Mononuclear cell (primary cell): ENCODE data around the gene EZH2. TPM values are rescaled to one million over a fixed set of nuclear protein-coding genes. Genes with fewer than 3 reads are reported as not detected.

Experiments
- H3K27me3 ChIP-seq: 2 replicates; pipeline ENCODE4 v1.6.0; 2011; ENCODE audit warnings: low read length, control low read depth; ENCODE audit not compliant: insufficient read depth
- H3K4me1 ChIP-seq: 2 replicates; pipeline ENCODE4 v1.5.1; 2011; ENCODE audit warnings: mild to moderate bottlenecking, low read length, control low read depth; ENCODE audit not compliant: insufficient read depth
- H3K4me3 ChIP-seq: 2 replicates; pipeline ENCODE4 v1.5.1; 2011; ENCODE audit warnings: mild to moderate bottlenecking, low read length, moderate library complexity
- H3K9me3 ChIP-seq: 2 replicates; pipeline ENCODE4 v1.5.1; 2011; ENCODE audit warnings: low read depth, mild to moderate bottlenecking, control low read depth, low read length
- total RNA-seq: library from RNA; depleted of rRNA; stranded (reverse); fragments of >200 nt; gene quantifications from one replicate; pipeline ENCODE4 v1.2.3, GENCODE V29; 2012

Gene EZH2
- total RNA-seq, 1 donor, result 20.4 TPM

DNA sequence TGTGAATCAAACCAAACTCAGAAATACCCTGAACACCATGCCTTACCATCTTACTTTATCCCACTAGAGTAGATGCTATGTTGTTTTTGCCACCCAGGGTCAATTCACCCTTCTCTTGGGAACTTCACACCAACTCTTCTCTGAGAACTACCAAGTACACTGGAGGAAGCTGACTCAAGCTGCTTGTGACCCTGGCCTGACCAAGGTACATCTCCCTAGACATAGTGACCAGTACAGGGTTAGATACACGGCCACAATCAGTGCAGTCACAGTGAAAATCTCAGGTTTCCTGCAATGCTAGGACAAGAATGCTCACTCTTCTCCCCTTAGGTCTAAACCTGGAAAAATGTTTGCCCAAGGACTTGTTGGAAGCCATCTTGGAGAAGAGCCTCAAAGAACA lies 31.8 kb downstream of the EZH2 start:
- Histone ChIP-seq H3K27me3 (no peaks in the 10 kb centered on the region), H3K4me1 (peaks cover 14% of the 10 kb centered on the region)

DNA sequence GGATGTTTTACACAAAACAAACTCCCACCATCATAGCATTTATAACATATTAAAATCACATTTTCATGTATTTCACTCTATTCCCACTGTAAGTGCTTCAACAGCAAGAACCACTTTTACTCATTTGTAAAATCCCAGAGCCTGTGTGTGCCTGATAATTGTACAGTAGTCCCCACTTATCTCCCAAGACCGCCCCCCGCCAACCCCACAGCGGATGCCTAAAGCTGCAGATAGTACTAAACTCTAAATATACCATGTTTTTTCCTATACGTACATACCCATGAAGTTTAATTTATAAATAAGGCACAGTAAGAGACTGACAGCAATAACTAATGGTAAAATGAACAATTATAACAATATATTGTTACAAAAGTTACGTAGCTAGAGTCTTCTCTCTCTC lies 33.5 kb downstream of the EZH2 start:
- no peaks in the 10 kb centered on the region for H3K27me3 ChIP-seq
- no peak overlapping the region for H3K4me3 ChIP-seq
- no peaks in the 10 kb centered on the region for H3K9me3 ChIP-seq
- peaks cover 9% of the 10 kb centered on the region for H3K4me1 ChIP-seq

More for the DNA sequence above, 31.8 kb downstream of the EZH2 start:
- H3K4me3 ChIP-seq, result no peak overlapping the region
- H3K9me3 ChIP-seq, result no peaks in the 10 kb centered on the region

DNA sequence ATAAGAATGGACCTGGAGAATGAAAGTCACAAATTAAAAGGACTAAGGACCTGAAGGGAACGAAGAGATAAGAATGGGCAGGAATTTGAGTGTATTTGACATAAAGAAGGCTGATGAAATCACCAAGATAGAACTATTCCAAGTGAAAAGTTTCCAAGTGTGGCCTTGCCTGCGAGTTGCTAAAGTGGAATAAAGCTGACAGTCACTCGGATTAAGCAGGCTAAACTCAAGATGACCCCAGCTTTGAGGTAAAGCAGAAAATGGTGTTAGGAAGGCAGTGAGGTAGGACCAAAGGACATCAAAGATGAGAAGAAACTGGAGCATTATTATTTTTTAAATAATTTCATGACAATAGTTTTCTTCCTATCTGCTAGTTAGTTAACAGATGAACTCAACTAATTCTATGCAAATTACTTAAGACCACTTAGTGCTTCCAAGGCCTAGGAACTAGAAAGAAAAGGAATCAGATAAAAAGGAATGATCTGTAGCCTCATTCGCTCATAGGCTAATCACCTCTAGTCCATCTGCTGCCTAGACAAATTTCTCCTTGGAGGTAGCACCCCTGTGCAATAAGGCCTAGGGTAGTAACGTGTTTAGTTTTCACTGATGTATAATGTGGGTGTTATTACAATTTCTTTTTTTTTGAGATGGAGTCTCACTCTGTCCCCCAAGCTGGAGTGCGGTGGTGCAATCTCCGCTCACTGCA lies 34.5 kb downstream of the EZH2 start:
- H3K9me3 ChIP-seq, result no peaks in the 10 kb centered on the region
- no peak overlapping the region for H3K4me3 ChIP-seq
- H3K4me1 ChIP-seq, result peaks cover 9% of the 10 kb centered on the region
- no peaks in the 10 kb centered on the region for H3K27me3 ChIP-seq

DNA sequence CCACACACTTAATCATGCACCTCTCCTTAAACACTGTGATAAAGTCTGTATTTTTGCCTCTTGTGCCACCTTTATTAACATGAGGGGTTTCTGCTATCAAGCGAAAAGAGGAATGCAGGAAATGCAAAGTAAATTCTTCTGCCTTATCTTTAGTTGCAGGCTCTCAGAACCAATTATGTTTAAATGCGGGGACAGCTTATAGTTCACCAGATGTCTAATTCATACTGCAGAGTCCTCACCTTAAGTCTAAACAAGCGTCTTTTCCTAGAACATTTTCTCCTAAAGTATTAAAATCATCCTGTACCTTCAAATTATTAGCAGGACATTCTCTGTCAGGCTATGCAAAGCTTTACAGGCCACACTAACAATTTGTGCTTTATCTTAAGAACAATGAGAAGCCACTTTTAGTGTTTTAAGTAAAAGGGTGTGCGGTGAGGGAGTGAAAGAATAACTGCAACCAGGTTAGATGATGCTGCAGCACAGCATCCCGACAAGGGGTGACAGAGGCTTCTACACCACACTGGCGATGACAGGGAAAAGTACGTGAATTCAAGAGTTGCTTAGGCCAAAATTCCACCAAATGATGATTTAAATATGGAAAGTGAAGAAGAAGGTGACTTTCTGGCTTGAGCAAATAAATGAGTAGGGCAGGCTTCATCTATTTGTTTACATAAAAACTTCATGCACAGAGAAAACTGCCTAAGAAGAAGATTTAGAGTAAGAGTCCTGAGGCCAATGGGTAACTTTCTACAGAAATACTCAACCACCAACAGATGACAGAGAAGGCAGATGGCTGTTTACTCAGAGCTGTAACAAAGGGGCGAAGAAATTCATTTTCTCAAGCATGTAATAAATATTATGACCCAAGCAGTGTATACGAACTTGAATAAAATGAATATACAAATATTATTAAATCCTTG lies 36.0 kb downstream of the EZH2 start:
- Histone ChIP-seq H3K9me3 (no peaks in the 10 kb centered on the region), H3K27me3 (no peaks in the 10 kb centered on the region), H3K4me1 (peaks cover 9% of the 10 kb centered on the region), H3K4me3 (no peak overlapping the region)

DNA sequence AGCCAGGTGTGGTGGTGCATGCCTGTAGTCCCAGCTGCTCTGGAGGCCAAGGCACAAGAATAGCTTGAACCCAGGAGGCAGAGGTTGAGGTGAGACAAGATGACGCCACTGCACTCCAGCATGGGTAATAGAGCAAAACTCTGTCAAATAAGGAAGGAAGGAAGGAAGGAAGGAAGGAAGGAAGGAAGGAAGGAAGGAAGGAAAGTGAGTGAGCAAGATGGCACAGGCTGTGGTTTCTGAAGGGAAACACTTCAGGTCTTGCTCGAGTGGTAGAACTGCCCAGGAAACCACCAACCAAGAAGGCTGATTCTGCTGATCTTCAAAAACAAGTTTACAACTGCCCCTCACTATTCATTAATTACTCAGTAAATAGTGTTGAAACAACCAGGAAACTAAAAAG lies 45.2 kb downstream of the EZH2 start:
- Histone ChIP-seq H3K4me3 (no peak overlapping the region), H3K9me3 (no peaks in the 10 kb centered on the region), H3K27me3 (no peaks in the 10 kb centered on the region), H3K4me1 (peaks cover 9% of the 10 kb centered on the region)

DNA sequence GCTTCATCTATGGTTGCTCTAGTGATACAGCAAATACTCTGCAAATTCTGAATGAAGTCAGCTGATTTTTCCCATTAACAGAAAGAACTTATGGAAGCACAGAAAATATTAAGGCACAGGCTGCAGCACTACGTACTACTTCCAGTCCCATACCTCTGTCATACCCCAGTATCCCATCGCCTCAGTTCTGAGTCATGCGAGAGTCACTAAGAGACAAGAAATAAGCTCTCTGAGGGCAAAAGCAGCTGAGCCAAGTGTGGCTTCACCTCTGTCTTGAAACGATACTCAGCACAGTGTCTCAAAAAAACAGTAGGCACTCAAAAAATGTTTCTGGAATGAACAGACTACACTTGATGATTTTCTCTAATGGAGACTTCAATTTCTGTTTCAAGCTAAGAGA lies 48.2 kb downstream of the EZH2 start:
- H3K4me3 ChIP-seq, result no peak overlapping the region
- H3K4me1 ChIP-seq, result peaks cover 9% of the 10 kb centered on the region
- no peaks in the 10 kb centered on the region for H3K27me3 ChIP-seq
- H3K9me3 ChIP-seq, result no peaks in the 10 kb centered on the region

DNA sequence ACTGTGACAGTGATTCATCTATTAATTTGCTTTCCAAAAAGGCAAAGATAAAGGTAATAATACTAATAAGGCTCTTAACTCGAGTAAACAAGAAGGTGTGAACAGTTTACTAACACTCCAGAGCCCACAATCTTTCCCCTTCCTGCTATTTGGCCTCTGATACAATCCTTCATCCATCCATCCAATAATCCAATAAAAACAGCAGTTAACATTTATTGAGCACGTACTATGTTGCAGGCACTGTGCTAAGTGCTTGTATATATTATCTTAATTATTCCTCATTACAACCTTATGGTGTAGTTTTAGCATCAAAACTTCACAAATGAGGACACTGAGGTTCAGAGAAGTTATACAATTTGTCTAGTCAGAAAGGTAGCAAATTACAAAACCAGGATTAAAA lies 49.5 kb downstream of the EZH2 start:
- Histone ChIP-seq H3K27me3 (no peaks in the 10 kb centered on the region), H3K9me3 (no peaks in the 10 kb centered on the region), H3K4me1 (peaks cover 8% of the 10 kb centered on the region)

DNA sequence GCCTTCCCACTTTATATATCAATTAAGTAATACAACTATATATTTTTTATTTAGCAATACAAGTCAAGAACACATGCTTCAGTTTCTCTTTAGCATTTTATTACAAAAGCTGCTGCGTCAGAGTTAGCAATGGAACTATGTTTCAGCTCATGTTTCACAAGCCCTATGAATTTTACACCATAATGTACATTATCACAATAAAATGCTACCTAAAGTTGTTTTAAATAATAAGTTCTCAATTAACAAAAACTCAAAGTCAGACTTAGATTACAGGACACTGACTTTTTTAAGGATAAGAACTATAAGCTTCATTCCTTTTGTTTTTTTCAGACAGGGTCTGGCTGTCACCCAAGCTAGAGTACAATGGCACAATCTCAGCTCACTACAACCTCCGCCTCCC lies 52.3 kb downstream of the EZH2 start:
- Histone ChIP-seq H3K27me3 (no peaks in the 10 kb centered on the region), H3K9me3 (no peaks in the 10 kb centered on the region), H3K4me1 (no peaks in the 10 kb centered on the region), H3K4me3 (no peak overlapping the region)

More for the DNA sequence above, 49.5 kb downstream of the EZH2 start:
- no peak overlapping the region for H3K4me3 ChIP-seq

DNA sequence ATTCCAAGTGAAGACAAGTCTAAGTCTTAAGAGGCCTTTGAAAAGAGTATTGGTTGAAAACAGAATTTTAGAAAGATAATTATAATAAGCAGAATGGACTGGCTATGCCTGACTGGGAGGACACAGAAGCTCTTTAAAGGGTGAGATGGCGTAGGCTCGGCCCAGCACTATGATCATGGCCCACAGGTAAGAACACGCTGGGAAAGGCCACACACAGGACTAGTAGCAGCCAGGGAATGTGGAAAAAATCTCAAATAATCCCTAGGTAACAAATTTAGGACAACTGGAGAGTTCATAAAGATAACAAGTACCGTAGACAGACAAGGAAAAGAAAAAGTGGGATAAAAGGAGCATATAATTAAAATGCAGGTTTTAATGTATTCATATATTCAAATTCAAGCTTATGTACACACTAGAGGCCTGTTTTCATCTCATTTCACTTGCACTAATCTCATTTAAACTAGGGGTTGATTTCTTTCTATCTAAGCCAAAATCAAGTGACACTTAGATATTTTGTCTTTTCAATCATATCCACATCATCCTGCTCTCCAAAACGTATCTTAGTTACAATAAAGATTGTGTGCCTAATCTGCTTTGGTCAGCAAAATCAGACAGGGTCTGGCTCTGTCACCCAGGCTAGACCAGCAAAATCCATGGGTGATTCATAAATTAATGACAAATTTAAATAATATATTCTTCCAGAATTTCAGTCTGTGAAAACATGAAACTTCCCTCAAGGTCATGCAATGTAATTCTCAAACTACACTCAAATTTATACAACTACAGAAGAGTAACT lies 53.0 kb downstream of the EZH2 start:
- no peaks in the 10 kb centered on the region for H3K4me1 ChIP-seq
- H3K27me3 ChIP-seq, result no peaks in the 10 kb centered on the region
- H3K9me3 ChIP-seq, result no peaks in the 10 kb centered on the region
- H3K4me3 ChIP-seq, result no peak overlapping the region

DNA sequence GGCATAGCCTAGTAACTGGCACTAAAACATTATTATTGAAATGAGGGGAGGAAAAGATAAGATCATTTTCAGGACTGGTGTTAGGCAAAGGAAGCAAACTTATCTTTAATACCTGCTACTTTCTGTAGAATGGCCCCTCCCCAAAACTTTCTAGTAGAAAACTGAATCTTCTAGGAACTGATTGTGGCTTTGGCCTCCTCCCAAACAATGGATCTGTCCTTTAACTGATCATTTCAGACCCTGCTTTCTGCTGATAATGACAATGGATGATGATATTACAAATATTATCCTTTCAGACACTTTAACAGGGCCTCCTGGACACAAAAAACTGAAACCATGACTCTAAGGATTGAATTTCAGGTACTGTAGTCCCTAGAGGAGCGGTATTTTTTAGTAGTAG lies 55.1 kb downstream of the EZH2 start:
- Histone ChIP-seq H3K4me3 (no peak overlapping the region), H3K27me3 (no peaks in the 10 kb centered on the region), H3K4me1 (no peaks in the 10 kb centered on the region), H3K9me3 (no peaks in the 10 kb centered on the region)

DNA sequence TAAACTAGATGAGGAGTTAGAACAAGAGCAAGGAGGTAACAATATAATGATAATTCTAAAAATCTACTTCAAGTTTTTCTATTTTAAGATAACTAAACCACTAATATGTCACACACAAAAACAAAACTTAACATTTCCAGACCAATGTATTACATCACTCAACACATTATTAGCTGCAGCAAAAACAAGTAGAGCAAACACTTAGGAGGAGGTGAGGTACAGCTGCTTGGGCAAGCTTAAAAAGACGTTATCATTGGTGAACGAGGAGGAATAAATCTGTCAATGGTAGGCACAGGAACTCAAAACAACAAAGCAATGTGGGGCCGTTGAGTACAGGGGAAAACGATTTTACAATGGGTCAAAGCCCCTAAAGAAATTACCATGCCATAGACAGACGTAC lies 58.8 kb downstream of the EZH2 start:
- Histone ChIP-seq H3K4me3 (no peak overlapping the region), H3K4me1 (no peaks in the 10 kb centered on the region), H3K9me3 (no peaks in the 10 kb centered on the region), H3K27me3 (no peaks in the 10 kb centered on the region)

DNA sequence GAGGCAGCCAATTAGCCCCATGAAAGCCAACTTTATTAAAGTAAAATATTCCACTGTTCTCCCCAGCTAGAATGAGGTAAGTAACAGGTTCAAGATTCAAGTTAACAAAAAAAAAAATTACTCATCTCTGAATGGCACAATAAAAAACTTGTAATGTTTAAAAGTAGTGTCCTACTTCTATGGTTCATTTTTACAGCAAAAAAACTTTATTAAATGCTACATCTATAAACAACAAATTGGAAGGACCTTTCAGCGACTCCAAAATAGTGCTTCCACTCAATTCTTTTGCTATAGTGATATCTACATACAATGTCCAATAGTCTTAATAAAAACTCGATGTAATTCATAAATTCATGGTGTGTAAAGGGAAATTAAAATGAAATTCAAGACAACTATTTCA lies 59.2 kb downstream of the EZH2 start:
- no peaks in the 10 kb centered on the region for H3K27me3 ChIP-seq
- no peaks in the 10 kb centered on the region for H3K4me1 ChIP-seq

DNA sequence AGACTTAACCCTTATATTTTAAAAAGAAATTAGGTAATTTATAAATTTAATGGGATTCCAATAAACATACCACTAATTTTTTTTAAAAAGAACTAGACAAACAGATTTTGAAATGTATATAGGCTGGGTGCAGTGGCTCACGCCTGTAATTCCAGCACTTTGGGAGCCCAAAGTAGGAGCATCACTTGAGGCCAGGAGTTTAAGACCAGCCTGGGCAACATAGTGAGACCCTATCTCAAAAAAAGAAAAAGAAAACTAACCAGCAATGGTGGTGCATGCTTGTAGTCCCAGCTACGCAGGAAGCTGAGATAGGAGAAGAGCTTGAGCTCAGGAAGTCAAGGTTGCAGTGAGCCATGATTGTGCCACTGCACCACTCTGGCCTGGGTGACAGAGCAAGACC lies 62.7 kb downstream of the EZH2 start:
- Histone ChIP-seq H3K27me3 (no peaks in the 10 kb centered on the region), H3K4me1 (no peaks in the 10 kb centered on the region), H3K4me3 (no peak overlapping the region), H3K9me3 (no peaks in the 10 kb centered on the region)

More for the DNA sequence above, 59.2 kb downstream of the EZH2 start:
- H3K9me3 ChIP-seq, result no peaks in the 10 kb centered on the region
- H3K4me3 ChIP-seq, result no peak overlapping the region

DNA sequence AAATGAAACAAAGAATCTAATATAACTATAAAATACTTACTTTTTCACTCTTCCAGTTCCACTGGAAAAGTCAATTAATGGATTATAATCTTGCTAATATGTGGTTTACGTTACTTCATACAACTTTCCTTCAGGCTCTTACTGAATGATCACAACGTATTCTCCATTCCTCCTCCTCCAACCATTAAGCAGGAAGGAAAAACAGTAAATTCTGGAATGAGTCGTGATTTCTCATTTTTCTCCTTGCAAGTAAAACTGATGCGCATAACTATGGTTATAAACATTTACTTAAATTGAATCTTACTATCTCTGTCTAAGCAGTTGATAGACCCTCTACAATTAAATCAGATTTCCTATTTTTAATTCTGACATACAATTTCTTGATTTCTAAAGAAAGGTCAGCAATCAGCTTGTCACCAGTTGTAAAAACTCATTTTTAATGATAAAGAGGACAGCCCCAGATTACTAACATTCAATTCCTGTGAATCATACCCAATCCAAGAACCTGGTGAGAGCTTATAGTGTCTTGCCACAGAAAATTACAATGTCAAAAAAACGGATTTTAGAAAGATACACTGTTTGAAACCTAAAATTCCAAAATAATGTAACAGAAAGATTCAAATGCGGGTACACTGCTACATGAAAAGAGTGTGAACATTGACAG lies 64.3 kb downstream of the EZH2 start:
- H3K27me3 ChIP-seq, result no peaks in the 10 kb centered on the region
- no peak overlapping the region for H3K4me3 ChIP-seq
- no peaks in the 10 kb centered on the region for H3K4me1 ChIP-seq
- no peaks in the 10 kb centered on the region for H3K9me3 ChIP-seq
